Measurements from ENCODE around the gene SKP2.

The SKP2 gene

DNA sequence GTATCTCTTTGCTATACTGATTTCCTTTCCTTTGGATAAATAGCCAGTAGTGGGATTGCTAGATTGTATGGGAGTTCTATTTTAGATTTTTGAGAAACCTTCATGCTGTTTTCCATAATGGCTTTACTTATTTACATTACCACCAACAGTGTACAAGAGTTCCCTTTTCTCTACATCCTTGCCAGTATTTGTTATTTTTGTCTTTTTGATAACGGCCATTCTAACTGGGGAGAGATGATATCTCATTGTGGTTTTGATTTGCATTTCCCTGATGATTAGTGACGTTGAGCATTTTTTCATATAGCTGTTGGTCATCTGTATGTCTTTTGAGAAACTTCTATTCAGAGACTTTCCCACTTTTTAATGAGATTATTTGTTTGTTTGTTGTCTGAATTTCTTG is 64.0 kb downstream of the SKP2 start:
- no peak for DNase-seq (ENCODE audit: extremely low read depth, low read depth)

DNA sequence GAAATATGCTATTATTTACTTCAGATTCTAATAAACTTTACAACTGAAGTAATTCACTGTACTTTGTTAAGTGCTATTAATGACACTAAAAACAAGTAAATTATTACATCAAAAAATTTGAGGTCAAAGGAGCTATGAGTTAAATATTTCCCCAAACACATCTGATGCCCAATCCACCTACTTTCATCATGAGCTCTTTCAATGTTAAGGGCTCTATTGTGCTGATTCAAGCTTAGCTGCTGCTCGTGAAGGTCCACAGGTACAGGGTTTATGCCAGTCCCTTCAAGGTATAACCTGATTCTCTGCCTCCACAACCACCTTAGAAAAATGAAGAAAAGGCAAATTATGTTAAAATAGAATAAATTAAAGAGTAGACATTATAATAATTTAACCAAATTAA is 65.7 kb downstream of the SKP2 start:
- TF ChIP-seq CTCF (IDR thresholded peaks at IDR 0.05; ENCODE audit: low read depth, low read length): no peak
- no peak for DNase-seq (ENCODE audit: extremely low read depth, low read depth)

More for the DNA sequence above, 64.0 kb downstream of the SKP2 start:
- TF ChIP-seq CTCF (IDR thresholded peaks at IDR 0.05; ENCODE audit: low read depth, low read length): no peak

DNA sequence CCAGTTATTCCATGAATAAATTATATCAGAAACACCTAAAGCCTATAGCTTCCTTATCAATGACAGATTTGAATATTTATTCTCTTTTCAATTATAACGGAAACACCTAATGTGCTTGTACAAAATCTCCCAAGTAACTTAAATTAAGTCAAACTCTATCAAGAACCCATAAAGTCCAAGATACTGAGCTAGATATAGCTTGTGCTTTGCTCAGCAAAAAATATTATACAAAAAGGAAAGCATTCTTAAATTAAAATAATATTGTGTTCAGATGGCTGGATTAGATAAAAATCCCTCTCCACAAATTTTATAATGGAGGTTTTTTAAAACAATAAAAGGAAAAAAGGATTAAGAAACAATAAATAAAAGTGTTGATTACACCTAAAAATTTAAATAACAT is 66.1 kb downstream of the SKP2 start:
- DNase-seq (ENCODE audit: extremely low read depth, low read depth): no peak
- TF ChIP-seq CTCF (IDR thresholded peaks at IDR 0.05; ENCODE audit: low read depth, low read length): no peak

DNA sequence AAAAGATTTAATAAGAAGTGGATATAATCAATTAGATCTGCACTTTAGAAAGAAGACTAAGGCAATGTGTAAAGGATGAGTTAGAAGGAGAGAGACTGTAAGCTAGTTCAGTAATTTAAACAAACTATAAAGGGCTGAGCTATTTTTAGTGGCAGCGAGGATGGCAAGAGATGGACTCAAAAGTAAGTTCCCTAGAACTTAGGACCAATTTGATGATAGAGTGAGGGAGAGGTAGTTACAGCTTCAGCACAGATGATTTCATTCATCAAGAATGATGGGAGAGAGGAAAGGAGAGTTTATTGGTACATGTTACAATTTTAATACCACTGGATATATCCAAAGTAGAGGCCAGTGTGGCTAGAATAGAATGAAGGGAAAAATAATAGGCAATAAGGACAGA is 70.7 kb downstream of the SKP2 start:
- no peak for DNase-seq (ENCODE audit: extremely low read depth, low read depth)
- no peak for TF ChIP-seq CTCF (IDR thresholded peaks at IDR 0.05; ENCODE audit: low read depth, low read length)

- no peak for TF ChIP-seq CTCF (IDR thresholded peaks at IDR 0.05; ENCODE audit: low read depth, low read length)
Measured at GRCh38 chr5:36227046-36227445, 75.1 kb downstream of the SKP2 start.

GRCh38 chr5:36228505-36228904 is 76.6 kb downstream of the SKP2 start:
- DNase-seq (ENCODE audit: extremely low read depth, low read depth): no peak
- no peak for TF ChIP-seq CTCF (IDR thresholded peaks at IDR 0.05; ENCODE audit: low read depth, low read length)

More at GRCh38 chr5:36227046-36227445, 75.1 kb downstream of the SKP2 start:
- no peak for DNase-seq (ENCODE audit: extremely low read depth, low read depth)

- no peak for DNase-seq (ENCODE audit: extremely low read depth, low read depth)
- no peak for TF ChIP-seq CTCF (IDR thresholded peaks at IDR 0.05; ENCODE audit: low read depth, low read length)
Measured at GRCh38 chr5:36230151-36230790, 78.4 kb downstream of the SKP2 start.
